H9 (cell line): ENCODE data around the gene MARS2. TPM values are rescaled to one million over a fixed set of nuclear protein-coding genes. Genes with fewer than 3 reads are reported as not detected.

Source experiments
- DNase-seq: peaks from one replicate; pipeline ENCODE4 v3.0.0-alpha.2; 2017
- H2AFZ ChIP-seq: one replicate; pipeline ENCODE4 v1.6.1; 2013; ENCODE audit warnings: mild to moderate bottlenecking, low read length, control low read depth, moderate library complexity
- H2AK5ac ChIP-seq: 2 replicates; pipeline ENCODE4 v1.6.1; 2013; ENCODE audit warnings: low read length, control low read depth, mixed read lengths; ENCODE audit not compliant: insufficient read length
- H2BK120ac ChIP-seq: one replicate; pipeline ENCODE4 v1.6.1; 2013; ENCODE audit warnings: low read depth, mild to moderate bottlenecking, low read length, control low read depth, inconsistent platforms; ENCODE audit not compliant: poor library complexity, severe bottlenecking
- H2BK12ac ChIP-seq: 2 replicates; pipeline ENCODE4 v1.6.1; 2013; ENCODE audit warnings: low read length, control low read depth, mixed read lengths, low read depth; ENCODE audit not compliant: insufficient read length
- H2BK15ac ChIP-seq: 2 replicates; pipeline ENCODE4 v1.6.1; 2013; ENCODE audit warnings: low read depth, low read length, control low read depth
- H2BK20ac ChIP-seq: one replicate; pipeline ENCODE4 v1.6.1; 2013; ENCODE audit warnings: low read depth, mild to moderate bottlenecking, low read length, control low read depth, inconsistent platforms; ENCODE audit not compliant: poor library complexity, severe bottlenecking
- H2BK5ac ChIP-seq: 2 replicates; pipeline ENCODE4 v1.6.1; 2013; ENCODE audit warnings: low read length, control low read depth, mixed read lengths; ENCODE audit not compliant: insufficient read length
- H3K14ac ChIP-seq: 2 replicates; pipeline ENCODE4 v1.6.1; 2013; ENCODE audit warnings: low read length, control low read depth; ENCODE audit not compliant: insufficient read depth
- H3K18ac ChIP-seq: 2 replicates; pipeline ENCODE4 v1.6.1; 2013; ENCODE audit warnings: low read depth, mild to moderate bottlenecking, mixed read lengths, low read length, control low read depth; ENCODE audit not compliant: insufficient read length
- H3K23ac ChIP-seq: 2 replicates; pipeline ENCODE4 v1.6.1; 2013; ENCODE audit warnings: low read length, control low read depth, mixed read lengths, low read depth; ENCODE audit not compliant: insufficient read length
- H3K23me2 ChIP-seq: 2 replicates; pipeline ENCODE4 v1.6.1; 2013; ENCODE audit warnings: low read depth, mild to moderate bottlenecking, mixed read lengths, low read length, control low read depth; ENCODE audit not compliant: insufficient read length, poor library complexity, severe bottlenecking
- H3K27ac ChIP-seq: 2 replicates; pipeline ENCODE4 v1.5.1; 2013; ENCODE audit warnings: low read length, control low read depth, mixed read lengths, low read depth; ENCODE audit not compliant: insufficient read length
- H3K27me3 ChIP-seq: 2 replicates; pipeline ENCODE4 v1.6.1; 2013; ENCODE audit warnings: low read length, control low read depth, inconsistent platforms; ENCODE audit not compliant: insufficient read depth
- H3K4ac ChIP-seq: 2 replicates; pipeline ENCODE4 v1.6.1; 2013; ENCODE audit warnings: low read depth, mild to moderate bottlenecking, control low read depth, inconsistent platforms, low read length, moderate library complexity
- H3K4me1 ChIP-seq: 2 replicates; pipeline ENCODE4 v1.6.1; 2013; ENCODE audit warnings: low read length, control low read depth, inconsistent platforms; ENCODE audit not compliant: insufficient read depth
- H3K4me2 ChIP-seq: 2 replicates; pipeline ENCODE4 v1.6.1; 2013; ENCODE audit warnings: low read length, control low read depth, mixed read lengths; ENCODE audit not compliant: insufficient read length, insufficient read depth
- H3K56ac ChIP-seq: 2 replicates; pipeline ENCODE4 v1.6.1; 2013; ENCODE audit warnings: low read depth, mild to moderate bottlenecking, mixed read lengths, low read length, control low read depth; ENCODE audit not compliant: insufficient read length
- H3K79me1 ChIP-seq: 2 replicates; pipeline ENCODE4 v1.6.1; 2013; ENCODE audit warnings: low read depth, mild to moderate bottlenecking, moderate library complexity, low read length, control low read depth, inconsistent platforms; ENCODE audit not compliant: insufficient read depth, poor library complexity, severe bottlenecking
- H3K79me2 ChIP-seq: 2 replicates; pipeline ENCODE4 v1.6.1; 2013; ENCODE audit warnings: low read length, control low read depth, inconsistent platforms; ENCODE audit not compliant: insufficient read depth
- H3K9ac ChIP-seq: 2 replicates; pipeline ENCODE4 v1.6.1; 2013; ENCODE audit warnings: low read length, control low read depth, mixed read lengths; ENCODE audit not compliant: insufficient read length; ENCODE audit errors: extremely low read depth
- H3K9me3 ChIP-seq: one replicate; pipeline ENCODE4 v1.6.1; 2013; ENCODE audit warnings: low read depth, low read length, inconsistent platforms; ENCODE audit not compliant: control insufficient read depth
- H3T11ph ChIP-seq: one replicate; pipeline ENCODE4 v1.6.1; 2013; ENCODE audit warnings: mild to moderate bottlenecking, low read length, control low read depth, inconsistent platforms
- H4K20me1 ChIP-seq: one replicate; pipeline ENCODE4 v1.6.1; 2013; ENCODE audit not compliant: control insufficient read depth, insufficient read length, insufficient read depth
- H4K5ac ChIP-seq: 2 replicates; pipeline ENCODE4 v1.6.1; 2013; ENCODE audit warnings: low read depth, mild to moderate bottlenecking, mixed read lengths, low read length, control low read depth; ENCODE audit not compliant: insufficient read length
- H4K8ac ChIP-seq: replicated peaks from 2 replicates; pipeline ENCODE4 v1.6.1; 2013; ENCODE audit warnings: low read length, control low read depth, mixed read lengths, low read depth; ENCODE audit not compliant: insufficient read length
- H4K91ac ChIP-seq: 2 replicates; pipeline ENCODE4 v1.6.1; 2013; ENCODE audit warnings: low read depth, mild to moderate bottlenecking, moderate library complexity, mixed read lengths, low read length, control low read depth; ENCODE audit not compliant: insufficient read length
- H3K27ac Mint-ChIP-seq, 3 experiments: 2 replicates in 2 of 3; 3 replicates in 1 of 3; pipeline ENCODE4 v1.8.0; 2020 to 2021; ENCODE audit warnings: mixed read lengths in 3 of 3, mild to moderate bottlenecking in 1 of 3, moderate library complexity in 1 of 3
- H3K27me3 Mint-ChIP-seq: 2 replicates; pipeline ENCODE4 v1.8.0; 2021; ENCODE audit warnings: low read depth, mild to moderate bottlenecking, moderate library complexity, mixed read lengths
- H3K36me3 Mint-ChIP-seq, 3 experiments: 2 replicates in 2 of 3; 3 replicates in 1 of 3; pipeline ENCODE4 v1.8.0; 2020 to 2021; ENCODE audit warnings: low read depth in 3 of 3, mixed read lengths in 3 of 3; ENCODE audit not compliant: insufficient read depth in 1 of 3
- H3K4me1 Mint-ChIP-seq, 2 experiments: 2 replicates each; pipeline ENCODE4 v1.8.0; 2020; ENCODE audit warnings: mixed read lengths in 2 of 2
- H3K4me3 Mint-ChIP-seq, 2 experiments: 2 replicates in 1 of 2; 3 replicates in 1 of 2; pipeline ENCODE4 v1.8.0; 2020 to 2021; ENCODE audit warnings: mild to moderate bottlenecking in 2 of 2, mixed read lengths in 2 of 2, moderate library complexity in 1 of 2
- H3K9me3 Mint-ChIP-seq, 2 experiments: 2 replicates in 1 of 2; 3 replicates in 1 of 2; pipeline ENCODE4 v1.8.0; 2020; ENCODE audit warnings: mild to moderate bottlenecking in 2 of 2, mixed read lengths in 2 of 2, moderate library complexity in 1 of 2
- WGBS: extraction: QIAGEN DNeasy Blood & Tissue Kit; methylation state at CpG from one replicate; pipeline ENCODE4 v1.1.7; 2013; ENCODE audit warnings: missing lambda C conversion rate, low lambda C conversion rate, mixed read lengths; ENCODE audit not compliant: insufficient read length; ENCODE audit errors: extremely low coverage; 5-methylcytosine and 5-hydroxymethylcytosine counted together
- long read RNA-seq: library from polyadenylated mRNA; unstranded; transcript quantifications from one replicate; pipeline ENCODE4 v2.0.0, GENCODE V29; 2020
- total RNA-seq: library from RNA; stranded (reverse); gene quantifications from 2 replicates; pipeline ENCODE4 v1.2.1, GENCODE V29; 2021
- TF ChIP-seq, protein P1 (sequence below): fragments of 200-600 bp; sonication (generic); conservative IDR thresholded peaks from 3 replicates; pipeline ENCODE4 v1.8.0; 2021; ENCODE audit warnings: antibody characterized with exemption, mild to moderate bottlenecking

Gene MARS2
- total RNA-seq = 20.9 and 21.0 TPM in 2 replicates
- long read RNA-seq, transcript MARS2-201 (1 exons, 3,019 nt) = major isoform, 110 of 110 reads
- long read RNA-seq, partial matches to known transcripts = 0 of 110 reads
- long read RNA-seq, other reads (novel, unspliced or antisense) = 0 of 110 reads

DNA sequence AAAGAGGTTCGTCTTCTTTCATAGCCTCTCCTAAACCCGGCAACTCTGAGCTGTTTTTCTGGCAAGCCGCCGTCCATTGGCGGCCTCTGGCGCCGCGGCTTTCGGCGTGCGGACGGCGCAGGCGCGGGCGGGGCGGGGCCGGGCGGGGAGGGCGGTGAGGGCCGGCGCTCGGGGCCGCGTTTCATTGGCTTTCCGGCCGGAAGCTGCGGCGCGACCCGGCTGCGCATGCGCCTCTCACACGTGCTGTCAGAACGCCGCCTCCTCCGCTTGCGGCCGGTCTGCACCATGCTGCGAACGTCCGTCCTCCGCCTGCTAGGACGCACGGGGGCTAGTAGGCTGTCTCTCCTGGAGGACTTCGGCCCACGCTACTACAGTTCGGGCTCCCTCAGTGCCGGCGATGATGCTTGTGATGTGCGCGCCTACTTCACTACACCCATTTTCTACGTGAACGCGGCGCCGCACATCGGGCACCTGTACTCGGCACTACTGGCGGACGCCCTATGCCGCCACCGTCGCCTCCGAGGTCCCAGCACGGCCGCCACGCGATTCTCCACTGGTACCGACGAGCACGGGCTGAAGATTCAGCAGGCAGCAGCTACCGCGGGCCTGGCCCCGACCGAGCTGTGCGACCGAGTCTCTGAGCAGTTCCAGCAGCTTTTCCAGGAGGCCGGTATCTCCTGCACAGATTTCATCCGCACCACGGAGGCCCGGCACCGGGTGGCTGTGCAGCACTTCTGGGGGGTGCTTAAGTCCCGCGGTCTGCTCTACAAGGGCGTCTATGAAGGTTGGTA lies at the start of gene MARS2:
Gene MARS2 (plus strand): TSS at position 249 of the 791 bp plus-strand sequence. CDS start 37 bp downstream, at position 286.
- H3K23ac ChIP-seq = no peak within 1 kb of the TSS
- TF ChIP-seq, protein P1, sequence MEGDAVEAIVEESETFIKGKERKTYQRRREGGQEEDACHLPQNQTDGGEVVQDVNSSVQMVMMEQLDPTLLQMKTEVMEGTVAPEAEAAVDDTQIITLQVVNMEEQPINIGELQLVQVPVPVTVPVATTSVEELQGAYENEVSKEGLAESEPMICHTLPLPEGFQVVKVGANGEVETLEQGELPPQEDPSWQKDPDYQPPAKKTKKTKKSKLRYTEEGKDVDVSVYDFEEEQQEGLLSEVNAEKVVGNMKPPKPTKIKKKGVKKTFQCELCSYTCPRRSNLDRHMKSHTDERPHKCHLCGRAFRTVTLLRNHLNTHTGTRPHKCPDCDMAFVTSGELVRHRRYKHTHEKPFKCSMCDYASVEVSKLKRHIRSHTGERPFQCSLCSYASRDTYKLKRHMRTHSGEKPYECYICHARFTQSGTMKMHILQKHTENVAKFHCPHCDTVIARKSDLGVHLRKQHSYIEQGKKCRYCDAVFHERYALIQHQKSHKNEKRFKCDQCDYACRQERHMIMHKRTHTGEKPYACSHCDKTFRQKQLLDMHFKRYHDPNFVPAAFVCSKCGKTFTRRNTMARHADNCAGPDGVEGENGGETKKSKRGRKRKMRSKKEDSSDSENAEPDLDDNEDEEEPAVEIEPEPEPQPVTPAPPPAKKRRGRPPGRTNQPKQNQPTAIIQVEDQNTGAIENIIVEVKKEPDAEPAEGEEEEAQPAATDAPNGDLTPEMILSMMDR = no peak
- peak within 1 kb of the TSS; percentile 56 for H3K18ac ChIP-seq
- H3K4ac ChIP-seq = no peak within 1 kb of the TSS
- Mint-ChIP-seq H3K4me3 (peak within 1 kb of the TSS; percentile 87 to 89), H3K36me3 (peaks cover 0 to 15% (median 12%) of the 10 kb centered on the region in 3 experiments; a peak in 5 of 7 replicates), H3K4me1 (peaks cover 34 to 40% of the 10 kb centered on the region in 2 experiments), H3K9me3 (no peaks in the 10 kb centered on the region), H3K27ac (peak within 1 kb of the TSS; percentile 88 to 98 (median 88)), H3K27me3 (no peaks in the 10 kb centered on the region)
- H3K56ac ChIP-seq = no peak within 1 kb of the TSS
- DNase-seq = peak; percentile 94
- no peaks in the 10 kb centered on the region for H3K27me3 ChIP-seq
- H3K9me3 ChIP-seq = no peaks in the 10 kb centered on the region
- no peak within 1 kb of the TSS for H2BK12ac ChIP-seq
- peaks cover 16% of the 10 kb centered on the region for H3K23me2 ChIP-seq
- H3K27ac ChIP-seq = peak within 1 kb of the TSS; percentile 66
- H3K4me2 ChIP-seq = peak within 1 kb of the TSS; percentile 62
- H2BK20ac ChIP-seq = no peak within 1 kb of the TSS
- no peak within 1 kb of the TSS for H2AK5ac ChIP-seq
- no peaks in the 10 kb centered on the region for H3K79me1 ChIP-seq
- no peak within 1 kb of the TSS for H3T11ph ChIP-seq
- no peak within 1 kb of the TSS for H4K8ac ChIP-seq
- H2BK15ac ChIP-seq = no peak within 1 kb of the TSS
- peak within 1 kb of the TSS; percentile 80 for H2AFZ ChIP-seq
- H3K79me2 ChIP-seq = peaks cover 25% of the 10 kb centered on the region; the same call in 1 of the 2 replicates
- peaks cover 4% of the 10 kb centered on the region for H4K20me1 ChIP-seq
- no peak within 1 kb of the TSS for H2BK120ac ChIP-seq
- peak within 1 kb of the TSS; percentile 88 for H3K9ac ChIP-seq
- H3K4me1 ChIP-seq = no peaks in the 10 kb centered on the region; the same call in 1 of the 2 replicates
- no CpG with 5 or more reads among the region's 86 CpGs for WGBS
- no peak within 1 kb of the TSS for H4K91ac ChIP-seq
- no peak within 1 kb of the TSS for H2BK5ac ChIP-seq
- no peak within 1 kb of the TSS for H4K5ac ChIP-seq
- H3K14ac ChIP-seq = peak within 1 kb of the TSS; percentile 80
